K562 (cell line): ENCODE data around the gene CDC27. TPM values are rescaled to one million over a fixed set of nuclear protein-coding genes. Genes with fewer than 3 reads are reported as not detected.

Source experiments
- CCNT2 ChIP-seq: IDR thresholded peaks from 2 replicates; pipeline ENCODE4 v1.6.1; 2011; ENCODE audit warnings: borderline replicate concordance, low read depth, mild to moderate bottlenecking, moderate library complexity, mixed read lengths, low read length; ENCODE audit not compliant: insufficient read length; ENCODE audit errors: extremely low read depth
- ELK1 ChIP-seq: sonication (generic); formaldehyde crosslinking; IDR thresholded peaks from 2 replicates; pipeline ENCODE4 v1.8.1; 2022; ENCODE audit warnings: missing genetic modification reagents
- FOXJ2 ChIP-seq: fragments of 200-800 bp; sonication (Bioruptor generic); IDR thresholded peaks from 2 replicates; pipeline ENCODE4 v1.6.1; 2016; ENCODE audit warnings: missing genetic modification characterization, missing compliant biosample characterization
- FOXP1 ChIP-seq: sonication (generic); formaldehyde crosslinking; IDR thresholded peaks from 2 replicates; pipeline ENCODE4 v1.8.0; 2022; ENCODE audit warnings: mild to moderate bottlenecking, missing genetic modification reagents
- FUS ChIP-seq: fragments of 200-400 bp; formaldehyde crosslinking; optimal IDR thresholded peaks from 2 replicates; pipeline ENCODE3; 2017; ENCODE audit warnings: low read depth, low read length
- HDAC3 ChIP-seq: fragments of 450-650 bp; IDR thresholded peaks from 2 replicates; pipeline ENCODE4 v1.6.1; 2018; ENCODE audit warnings: borderline replicate concordance, mild to moderate bottlenecking, moderate library complexity; ENCODE audit not compliant: partially characterized antibody
- LARP7 ChIP-seq: fragments of 450-650 bp; IDR thresholded peaks from 2 replicates; pipeline ENCODE4 v1.6.1; 2016
- NFXL1 ChIP-seq: fragments of 450-650 bp; formaldehyde crosslinking; IDR thresholded peaks from 2 replicates; pipeline ENCODE4 v1.4.0; 2021; ENCODE audit warnings: mild to moderate bottlenecking
- PTRF ChIP-seq: fragments of 450-650 bp; IDR thresholded peaks from 2 replicates; pipeline ENCODE4 v1.6.1; 2016; ENCODE audit warnings: mild to moderate bottlenecking, missing genetic modification characterization, missing compliant biosample characterization
- RBFOX2 ChIP-seq: fragments of 200-400 bp; formaldehyde crosslinking; IDR thresholded peaks from 2 replicates; pipeline ENCODE4 v1.6.1; 2017; ENCODE audit warnings: low read depth, mild to moderate bottlenecking, low read length, moderate library complexity
- RBM22 ChIP-seq: fragments of 200-400 bp; formaldehyde crosslinking; IDR thresholded peaks from 2 replicates; pipeline ENCODE4 v1.6.1; 2018; ENCODE audit warnings: low read length, low read depth; ENCODE audit not compliant: poor library complexity, severe bottlenecking
- SAFB2 ChIP-seq: fragments of 200-400 bp; formaldehyde crosslinking; IDR thresholded peaks from 2 replicates; pipeline ENCODE4 v1.6.1; 2018; ENCODE audit warnings: borderline replicate concordance, low read length, low read depth, moderate library complexity; ENCODE audit not compliant: severe bottlenecking
- SLC30A9 ChIP-seq: fragments of 250-450 bp; sonication (Bioruptor Pico); IDR thresholded peaks from 2 replicates; pipeline ENCODE4 v1.8.0; 2022; ENCODE audit warnings: mild to moderate bottlenecking, moderate library complexity
- SMAD4 ChIP-seq: fragments of 250-450 bp; sonication (Bioruptor Pico); conservative IDR thresholded peaks from 2 replicates; pipeline ENCODE4 v1.8.0; 2021; ENCODE audit warnings: inconsistent platforms, mild to moderate bottlenecking, moderate library complexity
- SMARCC2 ChIP-seq: fragments of 450-650 bp; IDR thresholded peaks from 2 replicates; pipeline ENCODE4 v1.6.1; 2017; ENCODE audit warnings: antibody characterized with exemption, moderate library complexity, mild to moderate bottlenecking, low read depth
- STAG1 ChIP-seq: sonication (generic); formaldehyde crosslinking; IDR thresholded peaks from 2 replicates; pipeline ENCODE4 v1.5.0; 2020; ENCODE audit warnings: missing genetic modification reagents, borderline replicate concordance
- WHSC1 ChIP-seq: IDR thresholded peaks from one replicate; pipeline ENCODE4 v1.6.1; 2012; ENCODE audit warnings: low read length, control low read depth, inconsistent platforms
- ZFPM2 ChIP-seq: fragments of 250-450 bp; sonication (Bioruptor Pico); IDR thresholded peaks from 2 replicates; pipeline ENCODE4 v1.5.1; 2022; ENCODE audit warnings: mild to moderate bottlenecking
- ZMIZ1 ChIP-seq, 2 experiments: fragments of 150-350 bp in 1 of 2; IDR thresholded peaks; 2 replicates each; pipeline ENCODE4 v1.6.1; 2012 to 2016; ENCODE audit warnings: low read depth in 2 of 2, low read length in 2 of 2, mild to moderate bottlenecking in 1 of 2, moderate library complexity in 1 of 2
- ZNF282 ChIP-seq: sonication (generic); formaldehyde crosslinking; IDR thresholded peaks from 2 replicates; pipeline ENCODE4 v1.8.1; 2023; ENCODE audit warnings: missing genetic modification reagents
- ZNF347 ChIP-seq: fragments of 450-650 bp; formaldehyde crosslinking; IDR thresholded peaks from 2 replicates; pipeline ENCODE4 v1.4.0; 2020; ENCODE audit warnings: low read depth, mild to moderate bottlenecking, moderate library complexity
- ZNF830 ChIP-seq: fragments of 250-450 bp; sonication (Bioruptor Pico); IDR thresholded peaks from 2 replicates; pipeline ENCODE4 v1.5.0; 2021; ENCODE audit warnings: mild to moderate bottlenecking
- polyA plus RNA-seq, 8 experiments: library from polyadenylated mRNA; depleted of rRNA in 4 of 8; stranded (reverse) in 5 of 8; unstranded in 3 of 8; fragments of >200 nt; fragmentation: Nextera tagmentation in 2 of 8; fragmentation: Illumina TruSeq in 1 of 8; extraction: Ambion mirVana in 2 of 8; extraction: Trizol in 1 of 8; gene quantifications; 2 replicates each; pipeline versions ENCODE4 v1.2.1 to v1.2.3, GENCODE V29; 2011 to 2014; ENCODE audit warnings: inconsistent platforms in 1 of 8, missing spikeins in 1 of 8
- total RNA-seq, 7 experiments: library from RNA; depleted of rRNA in 6 of 7; stranded (reverse); fragments of >200 nt in 6 of 7; fragmentation: Illumina TruSeq in 2 of 7; extraction: Trizol in 2 of 7; gene quantifications; 2 replicates each; pipeline versions ENCODE4 v1.2.1 to v1.2.3, GENCODE V29; 2011 to 2021; ENCODE audit warnings: low replicate concordance in 1 of 7

CDC27 gene
- total and polyA plus RNA-seq, 9 of the 15 experiments (the other 6 are each of a cell fraction or from before 2014, with no cell fraction given), result 28.6 to 155 (median 94.1) TPM

GRCh38 chr17:47188876-47189731 is at the start of gene CDC27 (continued):
- TF ChIP-seq ZNF282 (CRISPR knock-in tag) (no peak), FOXP1 (CRISPR knock-in tag) (0 out of 2 replicates have a peak, but pooled peaks have one; percentile 78), SLC30A9 (CRISPR knock-in tag) (no peak), RBFOX2 (peak; percentile 91), RBM22 (no peak), HDAC3 (no peak), LARP7 (no peak), ZNF347 (CRISPR knock-in tag) (no peak), FUS (no peak), ZNF830 (CRISPR knock-in tag) (0 out of 2 replicates have a peak, but pooled peaks have one; percentile 14), PTRF (no peak), STAG1 (CRISPR knock-in tag) (no peak; the same call in 1 of the 2 replicates), SAFB2 (no peak), NFXL1 (CRISPR knock-in tag) (no peak), ZFPM2 (CRISPR knock-in tag) (no peak), WHSC1 (no peak), ELK1 (CRISPR knock-in tag) (no peak), FOXJ2 (tag) (no peak), SMARCC2 (no peak), ZMIZ1 (IDR thresholded peaks at IDR 0.05; ENCODE audit: low read depth in 2 of 2, low read length in 2 of 2) (peak in 1 of 2 experiments; percentile 58; a peak in 1 of 4 replicates), SMAD4 (CRISPR knock-in tag) (peak; percentile 18; the same call in 1 of the 2 replicates), CCNT2 (peak; percentile 61)
